ENCODE results near the gene CCDC159.

GRCh38 chr19:11361771-11362731, 15.7 kb downstream of the CCDC159 start:
- TF ChIP-seq CTCF (IDR thresholded peaks at IDR 0.05): no peak
- no peak for TF ChIP-seq USF2 (CRISPR knock-in tag; IDR thresholded peaks at IDR 0.05)
- no peak for TF ChIP-seq TEAD1 (CRISPR knock-in tag; IDR thresholded peaks at IDR 0.05)
- TF ChIP-seq, protein P1, sequence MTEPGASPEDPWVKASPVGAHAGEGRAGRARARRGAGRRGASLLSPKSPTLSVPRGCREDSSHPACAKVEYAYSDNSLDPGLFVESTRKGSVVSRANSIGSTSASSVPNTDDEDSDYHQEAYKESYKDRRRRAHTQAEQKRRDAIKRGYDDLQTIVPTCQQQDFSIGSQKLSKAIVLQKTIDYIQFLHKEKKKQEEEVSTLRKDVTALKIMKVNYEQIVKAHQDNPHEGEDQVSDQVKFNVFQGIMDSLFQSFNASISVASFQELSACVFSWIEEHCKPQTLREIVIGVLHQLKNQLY (CRISPR knock-in tag; IDR thresholded peaks at IDR 0.05): no peak
- no peak for TF ChIP-seq SP1 (CRISPR knock-in tag; conservative IDR thresholded peaks at IDR 0.05)
- TF ChIP-seq NR2C2 (CRISPR knock-in tag; IDR thresholded peaks at IDR 0.05): no peak
- TF ChIP-seq ZNF219 (CRISPR knock-in tag; IDR thresholded peaks at IDR 0.05; ENCODE audit: borderline replicate concordance): no peak
- no peak for TF ChIP-seq PRDM15 (CRISPR knock-in tag; IDR thresholded peaks at IDR 0.05)
- TF ChIP-seq, protein P2, sequence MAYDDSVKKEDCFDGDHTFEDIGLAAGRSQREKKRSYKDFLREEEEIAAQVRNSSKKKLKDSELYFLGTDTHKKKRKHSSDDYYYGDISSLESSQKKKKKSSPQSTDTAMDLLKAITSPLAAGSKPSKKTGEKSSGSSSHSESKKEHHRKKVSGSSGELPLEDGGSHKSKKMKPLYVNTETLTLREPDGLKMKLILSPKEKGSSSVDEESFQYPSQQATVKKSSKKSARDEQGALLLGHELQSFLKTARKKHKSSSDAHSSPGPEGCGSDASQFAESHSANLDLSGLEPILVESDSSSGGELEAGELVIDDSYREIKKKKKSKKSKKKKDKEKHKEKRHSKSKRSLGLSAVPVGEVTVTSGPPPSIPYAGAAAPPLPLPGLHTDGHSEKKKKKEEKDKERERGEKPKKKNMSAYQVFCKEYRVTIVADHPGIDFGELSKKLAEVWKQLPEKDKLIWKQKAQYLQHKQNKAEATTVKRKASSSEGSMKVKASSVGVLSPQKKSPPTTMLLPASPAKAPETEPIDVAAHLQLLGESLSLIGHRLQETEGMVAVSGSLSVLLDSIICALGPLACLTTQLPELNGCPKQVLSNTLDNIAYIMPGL (CRISPR knock-in tag; IDR thresholded peaks at IDR 0.05): no peak
- TF ChIP-seq ELF4 (CRISPR knock-in tag; IDR thresholded peaks at IDR 0.05; ENCODE audit: low read depth): no peak
